Keratinocyte (primary cell): ENCODE measurements around the gene KCNJ13. TPM values are rescaled to one million over a fixed set of nuclear protein-coding genes. Genes with fewer than 3 reads are reported as not detected.

ENCODE experiments used
- DNase-seq: peaks from one replicate; pipeline ENCODE4 v3.0.0-alpha.2; 2011; ENCODE audit warnings: low read depth, missing footprints, low spot score
- FAIRE-seq: peaks from 2 replicates; lab custom pipeline; 2011; peaks lifted over from hg19 to GRCh38; lab: Jason Lieb, UNC
- H2AFZ ChIP-seq: 2 replicates; pipeline ENCODE4 v1.6.0; 2012; ENCODE audit warnings: low read length, control low read depth, inconsistent platforms; ENCODE audit not compliant: control insufficient read depth
- H3K27ac ChIP-seq: 2 replicates; pipeline ENCODE4 v1.5.1; 2011; ENCODE audit warnings: low read length; ENCODE audit not compliant: control insufficient read depth, insufficient read depth
- H3K27me3 ChIP-seq: 3 replicates; pipeline ENCODE4 v1.6.0; 2011; ENCODE audit warnings: low read length; ENCODE audit not compliant: control insufficient read depth, insufficient read depth; ENCODE audit errors: extremely low read depth
- H3K36me3 ChIP-seq, 2 experiments: 2 replicates in 1 of 2; 3 replicates in 1 of 2; pipeline ENCODE4 v1.5.1; 2011; ENCODE audit warnings: low read length in 2 of 2, mild to moderate bottlenecking in 1 of 2; ENCODE audit not compliant: control insufficient read depth in 2 of 2, insufficient read depth in 2 of 2; ENCODE audit errors: extremely low read depth in 1 of 2
- H3K4me1 ChIP-seq: 3 replicates; pipeline ENCODE4 v1.5.1; 2011; ENCODE audit warnings: low read length; ENCODE audit not compliant: control insufficient read depth, insufficient read depth; ENCODE audit errors: extremely low read depth
- H3K4me2 ChIP-seq: 3 replicates; pipeline ENCODE4 v1.6.0; 2011; ENCODE audit warnings: low read depth, low read length; ENCODE audit not compliant: control insufficient read depth, insufficient read depth; ENCODE audit errors: extremely low read depth
- H3K4me3 ChIP-seq, 3 experiments: fragments of 200-600 bp in 1 of 3; sonication (generic) in 1 of 3; 2 replicates in 2 of 3; 3 replicates in 1 of 3; pipeline ENCODE4 v1.5.1; 2011 to 2016; ENCODE audit warnings: low read length in 3 of 3, mild to moderate bottlenecking in 3 of 3, control low read depth in 2 of 3, inconsistent platforms in 1 of 3, low read depth in 1 of 3, mixed read lengths in 1 of 3, mixed run types in 1 of 3, moderate library complexity in 1 of 3; ENCODE audit not compliant: control insufficient read depth in 2 of 3, insufficient read depth in 2 of 3; ENCODE audit errors: extremely low read depth in 1 of 3
- H3K79me2 ChIP-seq: 2 replicates; pipeline ENCODE4 v1.6.0; 2012; ENCODE audit warnings: low read length; ENCODE audit not compliant: control insufficient read depth, insufficient read depth
- H3K9ac ChIP-seq: 3 replicates; pipeline ENCODE4 v1.6.0; 2011; ENCODE audit warnings: low read length; ENCODE audit not compliant: control insufficient read depth, insufficient read depth; ENCODE audit errors: extremely low read depth
- H3K9me1 ChIP-seq: 3 replicates; pipeline ENCODE4 v1.6.0; 2011; ENCODE audit warnings: low read length; ENCODE audit not compliant: control insufficient read depth, insufficient read depth; ENCODE audit errors: extremely low read depth
- H3K9me3 ChIP-seq: 2 replicates; pipeline ENCODE4 v1.5.1; 2012; ENCODE audit warnings: low read depth, low read length; ENCODE audit not compliant: control insufficient read depth
- H4K20me1 ChIP-seq: 3 replicates; pipeline ENCODE4 v1.6.0; 2011; ENCODE audit warnings: low read length; ENCODE audit not compliant: control insufficient read depth, insufficient read depth; ENCODE audit errors: extremely low read depth
- EZH2 ChIP-seq: IDR thresholded peaks from one replicate; pipeline ENCODE4 v1.6.1; 2012; ENCODE audit warnings: inconsistent platforms, mild to moderate bottlenecking, low read length, moderate library complexity
- dilution Hi-C: fragments of 300-500 bp; cut with MboI; formaldehyde crosslinking; loops from one replicate; pipeline ENCODE4 v1.7.0; 2020; ENCODE audit warnings: low sequenced_read_pairs; ENCODE audit not compliant: extremely low pct_ligation_motif_present
- polyA plus RNA-seq, 5 experiments: library from polyadenylated mRNA; depleted of rRNA in 3 of 5; stranded (reverse) in 3 of 5; stranded (forward) in 1 of 5; unstranded in 1 of 5; fragments of >200 nt; gene quantifications; 1 replicate in 1 of 5; 2 replicates in 3 of 5; 3 replicates in 1 of 5; pipeline versions ENCODE4 v1.2.1 to v1.2.3, GENCODE V29; 2011 to 2012; ENCODE audit warnings: missing spikeins in 2 of 5, low read depth in 1 of 5, low replicate concordance in 1 of 5
- TF ChIP-seq, protein P1 (sequence below), 3 experiments: IDR thresholded peaks in 1 of 3; conservative IDR thresholded peaks in 1 of 3; optimal IDR thresholded peaks in 1 of 3; 2 replicates in 2 of 3; 3 replicates in 1 of 3; pipeline versions ENCODE3 to v1.5.1; 2011; ENCODE audit warnings: low read length in 3 of 3, mild to moderate bottlenecking in 3 of 3, moderate library complexity in 2 of 3, control low read depth in 1 of 3, inconsistent platforms in 1 of 3; ENCODE audit not compliant: insufficient read depth in 2 of 3; ENCODE audit errors: extremely low read depth in 1 of 3

The KCNJ13 gene
- polyA plus RNA-seq, 1 donor (not counting 4 experiments of a cell fraction or from before 2014, with no cell fraction given) = not detected

DNA sequence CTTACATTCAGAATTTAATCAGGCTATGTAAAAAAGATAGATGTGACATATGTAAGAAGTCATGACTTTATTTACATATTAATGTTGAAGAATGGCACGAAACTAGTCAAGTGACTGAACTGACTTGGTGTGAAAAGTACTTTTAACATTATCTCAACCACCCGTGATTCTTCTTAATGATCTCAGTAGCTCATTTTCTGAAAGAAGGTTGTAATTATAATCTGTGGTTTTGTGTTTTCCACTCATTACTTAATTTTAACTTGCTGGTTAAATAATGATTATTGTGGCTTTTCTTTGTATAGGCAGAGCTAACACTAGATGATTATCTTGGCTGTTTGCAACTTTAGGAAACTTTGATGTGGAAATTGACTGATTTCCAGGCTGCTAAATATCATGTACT, 18.5 kb downstream of the KCNJ13 start:
- Histone ChIP-seq H3K9me1 (no peaks in the 10 kb centered on the region), H3K9ac (no peak overlapping the region), H2AFZ (no peak overlapping the region), H3K9me3 (no peaks in the 10 kb centered on the region), H3K27me3 (no peaks in the 10 kb centered on the region), H3K79me2 (no peaks in the 10 kb centered on the region), H3K4me3 (no peak overlapping the region), H3K36me3 (peaks cover 1 to 6% of the 10 kb centered on the region in 2 experiments), H3K4me2 (no peak overlapping the region), H4K20me1 (no peaks in the 10 kb centered on the region), H3K27ac (no peak overlapping the region), H3K4me1 (no peaks in the 10 kb centered on the region)
- dilution Hi-C loops = no loop called here
- DNase-seq = no peak
- TF ChIP-seq EZH2 = no peak
- TF ChIP-seq, protein P1, sequence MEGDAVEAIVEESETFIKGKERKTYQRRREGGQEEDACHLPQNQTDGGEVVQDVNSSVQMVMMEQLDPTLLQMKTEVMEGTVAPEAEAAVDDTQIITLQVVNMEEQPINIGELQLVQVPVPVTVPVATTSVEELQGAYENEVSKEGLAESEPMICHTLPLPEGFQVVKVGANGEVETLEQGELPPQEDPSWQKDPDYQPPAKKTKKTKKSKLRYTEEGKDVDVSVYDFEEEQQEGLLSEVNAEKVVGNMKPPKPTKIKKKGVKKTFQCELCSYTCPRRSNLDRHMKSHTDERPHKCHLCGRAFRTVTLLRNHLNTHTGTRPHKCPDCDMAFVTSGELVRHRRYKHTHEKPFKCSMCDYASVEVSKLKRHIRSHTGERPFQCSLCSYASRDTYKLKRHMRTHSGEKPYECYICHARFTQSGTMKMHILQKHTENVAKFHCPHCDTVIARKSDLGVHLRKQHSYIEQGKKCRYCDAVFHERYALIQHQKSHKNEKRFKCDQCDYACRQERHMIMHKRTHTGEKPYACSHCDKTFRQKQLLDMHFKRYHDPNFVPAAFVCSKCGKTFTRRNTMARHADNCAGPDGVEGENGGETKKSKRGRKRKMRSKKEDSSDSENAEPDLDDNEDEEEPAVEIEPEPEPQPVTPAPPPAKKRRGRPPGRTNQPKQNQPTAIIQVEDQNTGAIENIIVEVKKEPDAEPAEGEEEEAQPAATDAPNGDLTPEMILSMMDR (optimal IDR thresholded peaks at IDR 0.05 in 1 of 3, IDR thresholded peaks at IDR 0.05 in 1 of 3, conservative IDR thresholded peaks at IDR 0.05 in 1 of 3; ENCODE audit: extremely low read depth in 1 of 3, insufficient read depth in 2 of 3, low read length in 3 of 3) = no peak
- no peak for FAIRE-seq

DNA sequence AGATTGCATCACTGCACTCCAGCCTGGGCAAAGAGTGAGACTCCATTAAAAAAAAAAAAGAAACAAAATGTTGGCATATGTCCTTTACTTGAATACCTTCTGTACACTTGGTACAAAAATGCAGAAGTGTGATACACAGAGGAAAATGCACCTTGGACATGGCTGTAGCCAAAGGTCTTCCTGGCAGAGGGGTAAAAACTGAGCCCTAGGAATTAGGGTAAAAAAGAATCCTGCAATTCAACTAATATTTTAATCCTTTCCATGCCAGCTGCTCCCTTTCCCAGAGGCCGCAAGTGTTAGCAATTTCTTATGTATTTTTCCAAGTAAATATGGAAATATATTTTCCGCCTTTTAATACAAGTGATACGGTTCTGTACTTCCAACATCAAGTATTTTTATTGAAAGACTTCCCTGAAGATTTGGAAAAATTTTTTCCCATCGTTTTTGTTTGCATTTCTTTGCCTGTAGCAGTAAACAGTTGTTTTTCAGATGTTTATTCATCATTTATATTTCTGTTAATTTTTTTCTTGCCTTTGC, 26.2 kb downstream of the KCNJ13 start:
- no peaks in the 10 kb centered on the region for H3K9me1 ChIP-seq
- no peaks in the 10 kb centered on the region for H3K27me3 ChIP-seq
- no peak overlapping the region for H3K27ac ChIP-seq
- no peaks in the 10 kb centered on the region for H3K4me1 ChIP-seq
- H3K4me2 ChIP-seq = no peak overlapping the region
- H3K9ac ChIP-seq = no peak overlapping the region
- dilution Hi-C loops = no loop called here
- no peaks in the 10 kb centered on the region for H3K9me3 ChIP-seq
- DNase-seq (no peak), FAIRE-seq (no peak)
- no peaks in the 10 kb centered on the region for H4K20me1 ChIP-seq
- peaks cover 10 to 13% of the 10 kb centered on the region in 2 experiments for H3K36me3 ChIP-seq
- no peak for TF ChIP-seq EZH2
- TF ChIP-seq, protein P1 (optimal IDR thresholded peaks at IDR 0.05 in 1 of 3, IDR thresholded peaks at IDR 0.05 in 1 of 3, conservative IDR thresholded peaks at IDR 0.05 in 1 of 3; ENCODE audit: extremely low read depth in 1 of 3, insufficient read depth in 2 of 3, low read length in 3 of 3) = no peak
- H2AFZ ChIP-seq = no peak overlapping the region
- H3K4me3 ChIP-seq = no peak overlapping the region
- H3K79me2 ChIP-seq = no peaks in the 10 kb centered on the region
